Ishikawa (cell line): ENCODE measurements around the gene MMAB.

Source experiments
- CEBPB ChIP-seq: IDR thresholded peaks from 2 replicates; pipeline ENCODE4 v1.6.1; 2012
- CREB1 ChIP-seq: IDR thresholded peaks from 2 replicates; pipeline ENCODE4 v1.6.1; 2012; ENCODE audit warnings: low read depth
- EGR1 ChIP-seq: IDR thresholded peaks from 2 replicates; pipeline ENCODE4 v1.6.1; 2012
- EP300 ChIP-seq: IDR thresholded peaks from 2 replicates; pipeline ENCODE4 v1.6.1; 2012; ENCODE audit warnings: borderline replicate concordance
- FOXM1 ChIP-seq: IDR thresholded peaks from 2 replicates; pipeline ENCODE4 v1.6.1; 2012; ENCODE audit warnings: low read depth, borderline replicate concordance
- MAX ChIP-seq: IDR thresholded peaks from 2 replicates; pipeline ENCODE4 v1.6.1; 2012
- NFIC ChIP-seq: IDR thresholded peaks from 2 replicates; pipeline ENCODE4 v1.6.1; 2012
- RAD21 ChIP-seq: IDR thresholded peaks from 2 replicates; pipeline ENCODE4 v1.6.1; 2012; ENCODE audit warnings: low read depth
- TAF1 ChIP-seq: IDR thresholded peaks from 2 replicates; pipeline ENCODE4 v1.6.1; 2012; ENCODE audit warnings: low read depth, mild to moderate bottlenecking
- TCF12 ChIP-seq: IDR thresholded peaks from 2 replicates; pipeline ENCODE4 v1.6.1; 2012; ENCODE audit warnings: low read depth
- TEAD4 ChIP-seq: IDR thresholded peaks from 2 replicates; pipeline ENCODE4 v1.6.1; 2012
- YY1 ChIP-seq: IDR thresholded peaks from 2 replicates; pipeline ENCODE4 v1.6.1; 2012; ENCODE audit warnings: low read depth
- ZBTB7A ChIP-seq: IDR thresholded peaks from 2 replicates; pipeline ENCODE4 v1.6.1; 2012; ENCODE audit warnings: low read depth
- TF ChIP-seq, protein P1 (sequence below): IDR thresholded peaks from 2 replicates; pipeline ENCODE4 v1.6.1; 2012
- TF ChIP-seq, protein P2 (sequence below): IDR thresholded peaks from 2 replicates; pipeline ENCODE4 v1.6.1; 2012; ENCODE audit warnings: low read depth, mild to moderate bottlenecking

Gene MMAB

GRCh38 chr12:109605599-109606228 lies 32.4 kb upstream of the MMAB start:
- TF ChIP-seq TCF12: no peak
- TF ChIP-seq CREB1: no peak
- TF ChIP-seq, protein P1, sequence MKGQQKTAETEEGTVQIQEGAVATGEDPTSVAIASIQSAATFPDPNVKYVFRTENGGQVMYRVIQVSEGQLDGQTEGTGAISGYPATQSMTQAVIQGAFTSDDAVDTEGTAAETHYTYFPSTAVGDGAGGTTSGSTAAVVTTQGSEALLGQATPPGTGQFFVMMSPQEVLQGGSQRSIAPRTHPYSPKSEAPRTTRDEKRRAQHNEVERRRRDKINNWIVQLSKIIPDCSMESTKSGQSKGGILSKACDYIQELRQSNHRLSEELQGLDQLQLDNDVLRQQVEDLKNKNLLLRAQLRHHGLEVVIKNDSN: no peak
- no peak for TF ChIP-seq TAF1
- TF ChIP-seq TEAD4: no peak
- TF ChIP-seq MAX: no peak
- TF ChIP-seq, protein P2, sequence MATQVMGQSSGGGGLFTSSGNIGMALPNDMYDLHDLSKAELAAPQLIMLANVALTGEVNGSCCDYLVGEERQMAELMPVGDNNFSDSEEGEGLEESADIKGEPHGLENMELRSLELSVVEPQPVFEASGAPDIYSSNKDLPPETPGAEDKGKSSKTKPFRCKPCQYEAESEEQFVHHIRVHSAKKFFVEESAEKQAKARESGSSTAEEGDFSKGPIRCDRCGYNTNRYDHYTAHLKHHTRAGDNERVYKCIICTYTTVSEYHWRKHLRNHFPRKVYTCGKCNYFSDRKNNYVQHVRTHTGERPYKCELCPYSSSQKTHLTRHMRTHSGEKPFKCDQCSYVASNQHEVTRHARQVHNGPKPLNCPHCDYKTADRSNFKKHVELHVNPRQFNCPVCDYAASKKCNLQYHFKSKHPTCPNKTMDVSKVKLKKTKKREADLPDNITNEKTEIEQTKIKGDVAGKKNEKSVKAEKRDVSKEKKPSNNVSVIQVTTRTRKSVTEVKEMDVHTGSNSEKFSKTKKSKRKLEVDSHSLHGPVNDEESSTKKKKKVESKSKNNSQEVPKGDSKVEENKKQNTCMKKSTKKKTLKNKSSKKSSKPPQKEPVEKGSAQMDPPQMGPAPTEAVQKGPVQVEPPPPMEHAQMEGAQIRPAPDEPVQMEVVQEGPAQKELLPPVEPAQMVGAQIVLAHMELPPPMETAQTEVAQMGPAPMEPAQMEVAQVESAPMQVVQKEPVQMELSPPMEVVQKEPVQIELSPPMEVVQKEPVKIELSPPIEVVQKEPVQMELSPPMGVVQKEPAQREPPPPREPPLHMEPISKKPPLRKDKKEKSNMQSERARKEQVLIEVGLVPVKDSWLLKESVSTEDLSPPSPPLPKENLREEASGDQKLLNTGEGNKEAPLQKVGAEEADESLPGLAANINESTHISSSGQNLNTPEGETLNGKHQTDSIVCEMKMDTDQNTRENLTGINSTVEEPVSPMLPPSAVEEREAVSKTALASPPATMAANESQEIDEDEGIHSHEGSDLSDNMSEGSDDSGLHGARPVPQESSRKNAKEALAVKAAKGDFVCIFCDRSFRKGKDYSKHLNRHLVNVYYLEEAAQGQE: no peak
- TF ChIP-seq EGR1: no peak
- no peak for TF ChIP-seq NFIC
- no peak for TF ChIP-seq ZBTB7A
- TF ChIP-seq RAD21: no peak
- no peak for TF ChIP-seq YY1
- TF ChIP-seq CEBPB: no peak
- no peak for TF ChIP-seq FOXM1
- TF ChIP-seq EP300: no peak

GRCh38 chr12:109605016-109605415 lies 31.7 kb upstream of the MMAB start:
- TF ChIP-seq TEAD4 (no peak), MAX (no peak), NFIC (no peak), CEBPB (no peak), RAD21 (no peak), FOXM1 (no peak), EGR1 (no peak), CREB1 (no peak)

- TF ChIP-seq TAF1 (no peak), TEAD4 (no peak), TCF12 (no peak), YY1 (no peak), EP300 (no peak), MAX (no peak), CEBPB (no peak)
- TF ChIP-seq, protein P2: no peak
- TF ChIP-seq, protein P1: no peak
These were observed 30.9 kb upstream of the MMAB start for GRCh38 chr12:109604132-109604585.

GRCh38 chr12:109601557-109601956 lies 28.3 kb upstream of the MMAB start:
- TF ChIP-seq EGR1 (no peak), CREB1 (no peak), CEBPB (no peak), MAX (no peak), RAD21 (no peak), TCF12 (no peak), ZBTB7A (no peak), NFIC (no peak)
- TF ChIP-seq, protein P2: no peak
